ENCODE data around the gene OR2M4.

Gene OR2M4, protein sequence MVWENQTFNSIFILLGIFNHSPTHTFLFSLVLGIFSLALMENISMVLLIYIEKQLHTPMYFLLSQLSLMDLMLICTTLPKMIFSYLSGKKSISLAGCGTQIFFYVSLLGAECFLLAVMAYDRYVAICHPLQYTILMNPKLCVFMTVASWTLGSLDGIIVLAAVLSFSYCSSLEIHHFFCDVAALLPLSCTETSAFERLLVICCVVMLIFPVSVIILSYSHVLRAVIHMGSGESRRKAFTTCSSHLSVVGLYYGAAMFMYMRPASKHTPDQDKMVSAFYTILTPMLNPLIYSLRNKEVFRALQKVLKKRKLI

DNA sequence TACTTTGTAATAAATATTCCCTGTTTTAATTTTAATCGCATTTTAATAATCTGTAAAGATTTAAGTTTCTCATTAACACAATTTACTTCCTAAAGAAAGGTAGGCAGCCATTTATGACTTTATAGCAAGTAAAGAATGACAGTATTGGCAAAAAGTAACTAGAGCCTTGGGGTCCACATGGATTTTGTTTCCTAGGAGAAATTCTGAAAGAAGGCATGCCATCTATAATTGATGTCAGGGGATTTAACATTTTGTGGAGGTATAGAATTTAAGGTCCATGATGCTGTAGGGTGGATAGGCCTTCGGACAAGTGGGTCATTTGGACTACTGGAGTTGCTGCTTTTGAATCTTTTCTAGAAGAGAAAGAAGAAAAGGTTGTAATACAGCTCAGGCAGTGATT, at the start of gene OR2M4:
OR2M4 (plus strand) TSS at position 301 of the 400 bp plus-strand sequence. CDS start 7,512 bp downstream, outside the sequence.
- TF ChIP-seq, protein P1, sequence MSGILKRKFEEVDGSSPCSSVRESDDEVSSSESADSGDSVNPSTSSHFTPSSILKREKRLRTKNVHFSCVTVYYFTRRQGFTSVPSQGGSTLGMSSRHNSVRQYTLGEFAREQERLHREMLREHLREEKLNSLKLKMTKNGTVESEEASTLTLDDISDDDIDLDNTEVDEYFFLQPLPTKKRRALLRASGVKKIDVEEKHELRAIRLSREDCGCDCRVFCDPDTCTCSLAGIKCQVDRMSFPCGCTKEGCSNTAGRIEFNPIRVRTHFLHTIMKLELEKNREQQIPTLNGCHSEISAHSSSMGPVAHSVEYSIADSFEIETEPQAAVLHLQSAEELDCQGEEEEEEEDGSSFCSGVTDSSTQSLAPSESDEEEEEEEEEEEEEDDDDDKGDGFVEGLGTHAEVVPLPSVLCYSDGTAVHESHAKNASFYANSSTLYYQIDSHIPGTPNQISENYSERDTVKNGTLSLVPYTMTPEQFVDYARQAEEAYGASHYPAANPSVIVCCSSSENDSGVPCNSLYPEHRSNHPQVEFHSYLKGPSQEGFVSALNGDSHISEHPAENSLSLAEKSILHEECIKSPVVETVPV (CRISPR knock-in tag; IDR thresholded peaks at IDR 0.05), result no peak
- TF ChIP-seq TCF4 (CRISPR knock-in tag; IDR thresholded peaks at IDR 0.05; ENCODE audit: borderline replicate concordance) (no peak), SNAI2 (CRISPR knock-in tag; IDR thresholded peaks at IDR 0.05) (no peak)
- TF ChIP-seq, protein P2, sequence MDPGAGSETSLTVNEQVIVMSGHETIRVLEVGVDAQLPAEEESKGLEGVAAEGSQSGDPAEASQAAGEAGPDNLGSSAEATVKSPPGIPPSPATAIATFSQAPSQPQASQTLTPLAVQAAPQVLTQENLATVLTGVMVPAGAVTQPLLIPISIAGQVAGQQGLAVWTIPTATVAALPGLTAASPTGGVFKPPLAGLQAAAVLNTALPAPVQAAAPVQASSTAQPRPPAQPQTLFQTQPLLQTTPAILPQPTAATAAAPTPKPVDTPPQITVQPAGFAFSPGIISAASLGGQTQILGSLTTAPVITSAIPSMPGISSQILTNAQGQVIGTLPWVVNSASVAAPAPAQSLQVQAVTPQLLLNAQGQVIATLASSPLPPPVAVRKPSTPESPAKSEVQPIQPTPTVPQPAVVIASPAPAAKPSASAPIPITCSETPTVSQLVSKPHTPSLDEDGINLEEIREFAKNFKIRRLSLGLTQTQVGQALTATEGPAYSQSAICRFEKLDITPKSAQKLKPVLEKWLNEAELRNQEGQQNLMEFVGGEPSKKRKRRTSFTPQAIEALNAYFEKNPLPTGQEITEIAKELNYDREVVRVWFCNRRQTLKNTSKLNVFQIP (CRISPR knock-in tag; IDR thresholded peaks at IDR 0.05; ENCODE audit: borderline replicate concordance, low read depth), result no peak
- TF ChIP-seq, protein P3, sequence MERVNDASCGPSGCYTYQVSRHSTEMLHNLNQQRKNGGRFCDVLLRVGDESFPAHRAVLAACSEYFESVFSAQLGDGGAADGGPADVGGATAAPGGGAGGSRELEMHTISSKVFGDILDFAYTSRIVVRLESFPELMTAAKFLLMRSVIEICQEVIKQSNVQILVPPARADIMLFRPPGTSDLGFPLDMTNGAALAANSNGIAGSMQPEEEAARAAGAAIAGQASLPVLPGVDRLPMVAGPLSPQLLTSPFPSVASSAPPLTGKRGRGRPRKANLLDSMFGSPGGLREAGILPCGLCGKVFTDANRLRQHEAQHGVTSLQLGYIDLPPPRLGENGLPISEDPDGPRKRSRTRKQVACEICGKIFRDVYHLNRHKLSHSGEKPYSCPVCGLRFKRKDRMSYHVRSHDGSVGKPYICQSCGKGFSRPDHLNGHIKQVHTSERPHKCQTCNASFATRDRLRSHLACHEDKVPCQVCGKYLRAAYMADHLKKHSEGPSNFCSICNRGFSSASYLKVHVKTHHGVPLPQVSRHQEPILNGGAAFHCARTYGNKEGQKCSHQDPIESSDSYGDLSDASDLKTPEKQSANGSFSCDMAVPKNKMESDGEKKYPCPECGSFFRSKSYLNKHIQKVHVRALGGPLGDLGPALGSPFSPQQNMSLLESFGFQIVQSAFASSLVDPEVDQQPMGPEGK (CRISPR knock-in tag; IDR thresholded peaks at IDR 0.05; ENCODE audit: borderline replicate concordance), result no peak
- ATAC-seq, result no peak

DNA sequence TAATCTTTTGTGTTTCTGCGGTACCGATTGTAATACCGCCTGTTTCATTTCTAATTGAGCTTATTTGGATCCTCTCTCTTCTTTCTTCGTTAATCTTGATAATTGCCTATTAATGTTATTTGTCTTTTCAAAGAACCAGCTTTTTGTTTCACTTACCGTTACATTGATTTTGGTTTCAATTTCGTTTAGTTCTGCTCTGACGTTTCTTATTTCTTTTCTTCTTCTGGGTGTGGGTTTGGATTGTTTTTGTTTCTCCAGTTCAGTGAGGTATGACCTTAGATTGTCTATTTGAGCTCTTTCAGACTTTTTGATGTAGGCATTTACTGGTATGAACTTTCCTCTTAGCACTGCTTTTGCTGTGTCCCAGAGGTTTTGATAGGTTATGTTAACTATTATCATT, 47.2 kb upstream of the OR2M4 start:
- TF ChIP-seq ZFP3 (CRISPR knock-in tag; IDR thresholded peaks at IDR 0.05) (no peak), GLIS3 (CRISPR knock-in tag; IDR thresholded peaks at IDR 0.05) (no peak), ZC3H10 (CRISPR knock-in tag; IDR thresholded peaks at IDR 0.05) (no peak), PPARA (CRISPR knock-in tag; IDR thresholded peaks at IDR 0.05; ENCODE audit: borderline replicate concordance) (no peak), ESRRG (CRISPR knock-in tag; IDR thresholded peaks at IDR 0.05) (no peak), ZFP30 (CRISPR knock-in tag; IDR thresholded peaks at IDR 0.05) (no peak), TCF4 (CRISPR knock-in tag; IDR thresholded peaks at IDR 0.05; ENCODE audit: borderline replicate concordance) (no peak), RARB (CRISPR knock-in tag; IDR thresholded peaks at IDR 0.05) (no peak), ZNF8 (CRISPR knock-in tag; IDR thresholded peaks at IDR 0.05) (no peak), OSR1 (CRISPR knock-in tag; IDR thresholded peaks at IDR 0.05) (no peak), ISL1 (CRISPR knock-in tag; IDR thresholded peaks at IDR 0.05) (no peak), ZNF565 (CRISPR knock-in tag; conservative IDR thresholded peaks at IDR 0.05; ENCODE audit: low read depth) (no peak)
- TF ChIP-seq, protein P4, sequence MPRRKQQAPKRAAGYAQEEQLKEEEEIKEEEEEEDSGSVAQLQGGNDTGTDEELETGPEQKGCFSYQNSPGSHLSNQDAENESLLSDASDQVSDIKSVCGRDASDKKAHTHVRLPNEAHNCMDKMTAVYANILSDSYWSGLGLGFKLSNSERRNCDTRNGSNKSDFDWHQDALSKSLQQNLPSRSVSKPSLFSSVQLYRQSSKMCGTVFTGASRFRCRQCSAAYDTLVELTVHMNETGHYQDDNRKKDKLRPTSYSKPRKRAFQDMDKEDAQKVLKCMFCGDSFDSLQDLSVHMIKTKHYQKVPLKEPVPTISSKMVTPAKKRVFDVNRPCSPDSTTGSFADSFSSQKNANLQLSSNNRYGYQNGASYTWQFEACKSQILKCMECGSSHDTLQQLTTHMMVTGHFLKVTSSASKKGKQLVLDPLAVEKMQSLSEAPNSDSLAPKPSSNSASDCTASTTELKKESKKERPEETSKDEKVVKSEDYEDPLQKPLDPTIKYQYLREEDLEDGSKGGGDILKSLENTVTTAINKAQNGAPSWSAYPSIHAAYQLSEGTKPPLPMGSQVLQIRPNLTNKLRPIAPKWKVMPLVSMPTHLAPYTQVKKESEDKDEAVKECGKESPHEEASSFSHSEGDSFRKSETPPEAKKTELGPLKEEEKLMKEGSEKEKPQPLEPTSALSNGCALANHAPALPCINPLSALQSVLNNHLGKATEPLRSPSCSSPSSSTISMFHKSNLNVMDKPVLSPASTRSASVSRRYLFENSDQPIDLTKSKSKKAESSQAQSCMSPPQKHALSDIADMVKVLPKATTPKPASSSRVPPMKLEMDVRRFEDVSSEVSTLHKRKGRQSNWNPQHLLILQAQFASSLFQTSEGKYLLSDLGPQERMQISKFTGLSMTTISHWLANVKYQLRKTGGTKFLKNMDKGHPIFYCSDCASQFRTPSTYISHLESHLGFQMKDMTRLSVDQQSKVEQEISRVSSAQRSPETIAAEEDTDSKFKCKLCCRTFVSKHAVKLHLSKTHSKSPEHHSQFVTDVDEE (CRISPR knock-in tag; IDR thresholded peaks at IDR 0.05), result no peak
- TF ChIP-seq, protein P3 (CRISPR knock-in tag; IDR thresholded peaks at IDR 0.05; ENCODE audit: borderline replicate concordance), result no peak
- TF ChIP-seq, protein P5, sequence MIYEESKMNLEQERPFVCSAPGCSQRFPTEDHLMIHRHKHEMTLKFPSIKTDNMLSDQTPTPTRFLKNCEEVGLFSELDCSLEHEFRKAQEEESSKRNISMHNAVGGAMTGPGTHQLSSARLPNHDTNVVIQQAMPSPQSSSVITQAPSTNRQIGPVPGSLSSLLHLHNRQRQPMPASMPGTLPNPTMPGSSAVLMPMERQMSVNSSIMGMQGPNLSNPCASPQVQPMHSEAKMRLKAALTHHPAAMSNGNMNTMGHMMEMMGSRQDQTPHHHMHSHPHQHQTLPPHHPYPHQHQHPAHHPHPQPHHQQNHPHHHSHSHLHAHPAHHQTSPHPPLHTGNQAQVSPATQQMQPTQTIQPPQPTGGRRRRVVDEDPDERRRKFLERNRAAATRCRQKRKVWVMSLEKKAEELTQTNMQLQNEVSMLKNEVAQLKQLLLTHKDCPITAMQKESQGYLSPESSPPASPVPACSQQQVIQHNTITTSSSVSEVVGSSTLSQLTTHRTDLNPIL (CRISPR knock-in tag; IDR thresholded peaks at IDR 0.05; ENCODE audit: low read depth), result no peak
- ATAC-seq, result no peak

DNA sequence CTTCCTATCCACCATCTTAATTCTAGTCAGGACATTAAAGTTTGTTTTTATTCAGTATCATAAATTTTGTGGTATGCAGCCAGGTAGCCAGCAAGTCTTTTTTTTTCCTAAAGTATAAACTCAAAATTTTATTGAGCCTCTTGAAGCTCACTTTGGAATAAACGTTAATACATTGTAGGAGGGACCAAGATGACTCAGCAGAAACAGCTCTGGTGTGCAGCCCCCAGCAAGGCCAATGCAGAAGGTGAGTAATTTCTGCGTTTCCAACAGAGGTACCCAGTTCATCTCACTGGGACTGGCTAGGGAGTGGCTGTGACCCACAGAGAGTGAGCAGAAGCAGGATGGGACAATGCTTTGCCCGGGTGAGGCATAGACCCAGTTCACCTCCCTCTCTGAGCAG, 43.9 kb upstream of the OR2M4 start:
- ATAC-seq, result no peak
- TF ChIP-seq RARB (CRISPR knock-in tag; IDR thresholded peaks at IDR 0.05), result no peak
- no peak for TF ChIP-seq ZNF8 (CRISPR knock-in tag; IDR thresholded peaks at IDR 0.05)
- no peak for TF ChIP-seq BACH2 (CRISPR knock-in tag; IDR thresholded peaks at IDR 0.05; ENCODE audit: borderline replicate concordance)
- TF ChIP-seq ZFP30 (CRISPR knock-in tag; IDR thresholded peaks at IDR 0.05), result no peak
- no peak for TF ChIP-seq OSR1 (CRISPR knock-in tag; IDR thresholded peaks at IDR 0.05)
- TF ChIP-seq ZNF565 (CRISPR knock-in tag; conservative IDR thresholded peaks at IDR 0.05; ENCODE audit: low read depth), result no peak
- no peak for TF ChIP-seq CSDC2 (CRISPR knock-in tag; IDR thresholded peaks at IDR 0.05)
- TF ChIP-seq ARNTL (CRISPR knock-in tag; IDR thresholded peaks at IDR 0.05; ENCODE audit: borderline replicate concordance, low read depth), result no peak
- TF ChIP-seq TOX (CRISPR knock-in tag; IDR thresholded peaks at IDR 0.05; ENCODE audit: borderline replicate concordance), result no peak
- TF ChIP-seq, protein P5 (CRISPR knock-in tag; IDR thresholded peaks at IDR 0.05; ENCODE audit: low read depth), result no peak
- TF ChIP-seq, protein P3 (CRISPR knock-in tag; IDR thresholded peaks at IDR 0.05; ENCODE audit: borderline replicate concordance), result no peak
- TF ChIP-seq ESRRG (CRISPR knock-in tag; IDR thresholded peaks at IDR 0.05), result no peak
- TF ChIP-seq PPARA (CRISPR knock-in tag; IDR thresholded peaks at IDR 0.05; ENCODE audit: borderline replicate concordance), result no peak
